Ovary (tissue), 9 donors: Measurements from ENCODE around the gene GGA1. TPM values are rescaled to one million over a fixed set of nuclear protein-coding genes. Genes with fewer than 3 reads are reported as not detected.

Experiments used
- DNase-seq, 5 donors: peaks; one replicate each; pipeline ENCODE4 v3.0.0-alpha.2; 2019 to 2020
- H3K27ac ChIP-seq, 2 donors: fragments of 200-600 bp; one replicate each; pipeline versions ENCODE4 v1.5.1 to v1.8.0; 2019 to 2022
- H3K27me3 ChIP-seq: fragments of 200-600 bp; one replicate; pipeline ENCODE4 v1.8.0; 2022
- H3K36me3 ChIP-seq: fragments of 200-600 bp; sonication (generic); one replicate; pipeline ENCODE4 v1.5.1; 2019
- H3K4me1 ChIP-seq: one replicate; pipeline ENCODE4 v1.8.1; 2013; ENCODE audit warnings: mild to moderate bottlenecking, moderate library complexity; ENCODE audit not compliant: insufficient read depth
- H3K4me3 ChIP-seq: fragments of 200-600 bp; sonication (generic); one replicate; pipeline ENCODE4 v1.5.1; 2017
- H3K9me3 ChIP-seq, 2 donors: fragments of 200-600 bp in 1 of 2; sonication (generic) in 1 of 2; one replicate each; pipeline versions ENCODE4 v1.5.1 to v1.8.1; 2013 to 2019; ENCODE audit warnings: mild to moderate bottlenecking in 1 of 2, moderate library complexity in 1 of 2
- CTCF ChIP-seq, 3 donors: fragments of 450-650 bp in 2 of 3; fragments of 200-600 bp in 1 of 3; IDR thresholded peaks; one replicate each; pipeline versions ENCODE4 v1.5.1 to v1.8.0; 2016 to 2022; ENCODE audit warnings: antibody characterized with exemption in 3 of 3, mild to moderate bottlenecking in 1 of 3
- EP300 ChIP-seq: sonication (generic); formaldehyde crosslinking; IDR thresholded peaks from one replicate; pipeline ENCODE4 v1.6.1; 2017; ENCODE audit warnings: antibody characterized with exemption
- POLR2A ChIP-seq: fragments of 450-650 bp; IDR thresholded peaks from one replicate; pipeline ENCODE4 v1.6.1; 2017; ENCODE audit warnings: antibody characterized with exemption, mild to moderate bottlenecking, moderate library complexity
- WGBS, 3 donors: extraction: QIAGEN DNeasy Blood & Tissue Kit in 1 of 3; methylation state at CpG; one replicate each; pipeline versions ENCODE4 v1.1.5 to v1.1.7; 2013 to 2017; 5-methylcytosine and 5-hydroxymethylcytosine counted together
- intact Hi-C, 4 donors: fragments of 100-400 bp; cut with DNase I; formaldehyde crosslinking; loops; one replicate each; pipeline versions ENCODE4 v1.11.0 to v1.15.1; 2022 to 2023
- polyA plus RNA-seq, 2 donors: library from polyadenylated mRNA; stranded (reverse); fragments of 200-250 nt in 1 of 2; fragments of 350-450 nt in 1 of 2; fragmentation: Illumina TruSeq in 1 of 2; extraction: RNeasy Lipid Tissue Mini Kit (QIAGEN cat#74804) in 1 of 2; gene quantifications; one replicate each; pipeline ENCODE4 v1.2.3, GENCODE V29; 2013 to 2014
- small RNA-seq: library from RNA; depleted of rRNA; stranded (forward); fragments of <200 nt; gene quantifications from one replicate; pipeline ENCODE3, GENCODE V24; 2016
- total RNA-seq, 7 donors: library from RNA; depleted of rRNA in 2 of 7; stranded (reverse); fragments of >200 nt in 2 of 7; fragmentation: NEBNext Ultra II Directional in 3 of 7; extraction: Animal tissue kit (Norgen Biotek cat#: 25700) in 3 of 7; gene quantifications; one replicate each; pipeline versions ENCODE4 v1.1.0 to v1.2.4, GENCODE V29; 2016 to 2023
- donor health status: DM: no; HTN: no; CAD: no; lungs with moderate emphysema.
- donor health status: DM: no; HTN: no; CAD: no.
- donor health status: Bipolar disorder and iron deficiency.
- donor health status: DM: yes; HTN: yes; CAD: no.
- donor health status: DM: no; HTN: no; CAD: no.
- donor health status: DM: yes; HTN: yes; CAD: no.

The GGA1 gene
- total and polyA plus RNA-seq, 9 donors = 24.1 to 64.7 (median 46.6) TPM

GRCh38 chr22:37680191-37680851 is 71.7 kb downstream of the GGA1 start:
- 54 to 58% (median 56%) methylated on average over 7 of the region's 7 CpGs for whole genome bisulfite sequencing, 3 donors

GRCh38 chr22:37681001-37681424 is 72.4 kb downstream of the GGA1 start:
- H3K27me3 ChIP-seq = no peaks in the 10 kb centered on the region
- no peaks in the 10 kb centered on the region for H3K9me3 ChIP-seq
- no peak overlapping the region for H3K4me3 ChIP-seq
- intact Hi-C loops = loop anchor here in 2 of 4 donors (5.0 to 10.0 kb wide), 2 partner anchors 39 to 94 kb away; no protein-coding TSS in a partner anchor
- no peaks in the 10 kb centered on the region for H3K4me1 ChIP-seq
- TF ChIP-seq POLR2A (no peak), CTCF (IDR thresholded peaks at IDR 0.05) (no peak), EP300 (no peak)
- DNase-seq = no peak
- no peaks in the 10 kb centered on the region for H3K36me3 ChIP-seq
- 56 to 68% (median 66%) methylated on average over 2 of the region's 2 CpGs for WGBS, 3 donors
- no peak overlapping the region for H3K27ac ChIP-seq

More at GRCh38 chr22:37680191-37680851, 71.7 kb downstream of the GGA1 start:
- Histone ChIP-seq H3K9me3 (no peaks in the 10 kb centered on the region), H3K4me3 (no peak overlapping the region), H3K4me1 (no peaks in the 10 kb centered on the region), H3K27me3 (no peaks in the 10 kb centered on the region), H3K36me3 (no peaks in the 10 kb centered on the region), H3K27ac (no peak overlapping the region)
- TF ChIP-seq EP300 = no peak
- TF ChIP-seq POLR2A = no peak
- TF ChIP-seq CTCF (IDR thresholded peaks at IDR 0.05) = no peak
- intact Hi-C loops = loop anchor here in 2 of 4 donors (5.0 to 10.0 kb wide), 2 partner anchors 38 to 94 kb away; no protein-coding TSS in a partner anchor
- no peak for DNase-seq

GRCh38 chr22:37681556-37682049 is 73.0 kb downstream of the GGA1 start:
- Histone ChIP-seq H3K9me3 (no peaks in the 10 kb centered on the region), H3K36me3 (no peaks in the 10 kb centered on the region), H3K27me3 (no peaks in the 10 kb centered on the region), H3K4me1 (no peaks in the 10 kb centered on the region), H3K27ac (no peak overlapping the region), H3K4me3 (no peak overlapping the region)
- intact Hi-C loops = loop anchor here in 2 of 4 donors (5.0 to 10.0 kb wide), 2 partner anchors 39 to 93 kb away; no protein-coding TSS in a partner anchor
- 14 to 32% (median 18%) methylated on average over 6 of the region's 6 CpGs for WGBS, 3 donors
- peak; percentile 73 to 84 (median 79) for DNase-seq
- TF ChIP-seq EP300 = no peak
- TF ChIP-seq CTCF (IDR thresholded peaks at IDR 0.05) = peak; percentile 70 to 85 (median 83)
- no peak for TF ChIP-seq POLR2A

Small RNAs within 50 kb of the gene (small RNA-seq; reads per million reads assigned to genes)
- gene RF00017 (not detected), gene RN7SL385P (not detected)

Other genes with a start within 250 kb of the GGA1 start
- under 1 TPM in 2 of 7 donors, not detected in 5; 0.02 to 0.03 TPM for gene ELFN2, start 181.4 kb upstream of the GGA1 start, total RNA-seq
- gene ELFN2, start 181.4 kb upstream of the GGA1 start, polyA plus RNA-seq = under 1 TPM; 0.01 to 0.05 TPM
- gene MFNG, start 122.5 kb upstream of the GGA1 start, total RNA-seq = 10 to 100 TPM in 1 of 7 donors, 1 to 10 TPM in 6; 4.4 to 11.1 (median 7.1) TPM
- 1 to 10 TPM; 4.7 to 7.1 TPM for gene MFNG, start 122.5 kb upstream of the GGA1 start, polyA plus RNA-seq
- 10 to 100 TPM in 4 of 7 donors, 1 to 10 TPM in 3; 4.8 to 13.6 (median 10.1) TPM for gene CARD10, start 89.4 kb upstream of the GGA1 start, total RNA-seq
- 1 to 10 TPM in 1 of 2 donors, under 1 TPM in 1; 0.72 to 7.9 TPM for gene CARD10, start 89.4 kb upstream of the GGA1 start, polyA plus RNA-seq
- 100 to 1,000 TPM in 2 of 7 donors, 10 to 100 TPM in 5; 25.6 to 125 (median 89.7) TPM for gene CDC42EP1, start 48.4 kb upstream of the GGA1 start, total RNA-seq
- 10 to 100 TPM in 1 of 2 donors, 1 to 10 TPM in 1; 3.4 to 41.3 TPM for gene CDC42EP1, start 48.4 kb upstream of the GGA1 start, polyA plus RNA-seq
- gene LGALS2, start 28.7 kb upstream of the GGA1 start, total RNA-seq = 1 to 10 TPM in 2 of 7 donors, not detected in 5; 1.7 to 2.6 TPM
- 1 to 10 TPM in 1 of 2 donors, under 1 TPM in 1; 0.35 to 2.6 TPM for gene LGALS2, start 28.7 kb upstream of the GGA1 start, polyA plus RNA-seq
- gene SH3BP1, start 30.8 kb downstream of the GGA1 start, total RNA-seq = 10 to 100 TPM in 4 of 7 donors, 1 to 10 TPM in 3; 2.0 to 13.3 (median 10.9) TPM
- 1 to 10 TPM; 4.5 to 5.5 TPM for gene SH3BP1, start 30.8 kb downstream of the GGA1 start, polyA plus RNA-seq
- gene PDXP, start 49.9 kb downstream of the GGA1 start, total RNA-seq = 10 to 100 TPM in 6 of 7 donors, 1 to 10 TPM in 1; 9.1 to 15.9 (median 12.7) TPM
- gene PDXP, start 49.9 kb downstream of the GGA1 start, polyA plus RNA-seq = 10 to 100 TPM in 1 of 2 donors, 1 to 10 TPM in 1; 8.1 to 13.3 TPM
- gene LGALS1, start 66.8 kb downstream of the GGA1 start, total RNA-seq = 1,000 to 10,000 TPM in 5 of 7 donors, 100 to 1,000 TPM in 2; 819 to 1,819 (median 1,125) TPM
- gene LGALS1, start 66.8 kb downstream of the GGA1 start, polyA plus RNA-seq = 1,000 to 10,000 TPM in 1 of 2 donors, 100 to 1,000 TPM in 1; 331 to 1,399 TPM
- gene NOL12, start 77.5 kb downstream of the GGA1 start, total RNA-seq = 10 to 100 TPM; 11.9 to 36.0 (median 20.3) TPM
- 10 to 100 TPM in 1 of 2 donors, 1 to 10 TPM in 1; 7.6 to 19.3 TPM for gene NOL12, start 77.5 kb downstream of the GGA1 start, polyA plus RNA-seq
- gene TRIOBP, start 88.2 kb downstream of the GGA1 start, total RNA-seq = 100 to 1,000 TPM in 2 of 7 donors, 10 to 100 TPM in 5; 54.6 to 175 (median 88.7) TPM
- 10 to 100 TPM; 19.5 to 69.5 TPM for gene TRIOBP, start 88.2 kb downstream of the GGA1 start, polyA plus RNA-seq
- gene GCAT, start 199.1 kb downstream of the GGA1 start, total RNA-seq = 10 to 100 TPM in 3 of 7 donors, 1 to 10 TPM in 4; 2.3 to 17.7 (median 9.9) TPM
- 10 to 100 TPM in 1 of 2 donors, 1 to 10 TPM in 1; 2.6 to 10.6 TPM for gene GCAT, start 199.1 kb downstream of the GGA1 start, polyA plus RNA-seq
- not detected for gene GALR3, start 214.5 kb downstream of the GGA1 start, total RNA-seq
- gene GALR3, start 214.5 kb downstream of the GGA1 start, polyA plus RNA-seq = not detected
- 10 to 100 TPM; 28.5 to 48.6 (median 36.2) TPM for gene ANKRD54, start 235.5 kb downstream of the GGA1 start, total RNA-seq
- 10 to 100 TPM; 14.4 to 24.4 TPM for gene ANKRD54, start 235.5 kb downstream of the GGA1 start, polyA plus RNA-seq
- gene EIF3L, start 240.6 kb downstream of the GGA1 start, total RNA-seq = 1,000 to 10,000 TPM in 2 of 7 donors, 100 to 1,000 TPM in 5; 534 to 1,344 (median 896) TPM
- gene EIF3L, start 240.6 kb downstream of the GGA1 start, polyA plus RNA-seq = 1,000 to 10,000 TPM in 1 of 2 donors, 100 to 1,000 TPM in 1; 725 to 1,289 TPM